ENCODE measurements around the gene FOXF1. TPM values are rescaled to one million over a fixed set of nuclear protein-coding genes. Genes with fewer than 3 reads are reported as not detected.

The FOXF1 gene
- total and polyA plus RNA-seq, 7 donors = 2.5 to 74.2 (median 44.6) TPM

- H3K27ac ChIP-seq = peak overlapping the region; percentile 99 to 100 (median 99)
- intact Hi-C loops (cut with DNase I) = no loop called here
Observed at GRCh38 chr16:86515413-86515776, 5.1 kb downstream of the FOXF1 start.

GRCh38 chr16:86515777-86516622 lies 5.7 kb downstream of the FOXF1 start:
- WGBS, 2 donors = 9 to 16% methylated on average over 64 of the region's 64 CpGs
- peak overlapping the region; percentile 81 to 95 (median 86) for H3K4me3 ChIP-seq

More at GRCh38 chr16:86515413-86515776, 5.1 kb downstream of the FOXF1 start:
- Histone ChIP-seq H3K36me3 (peaks cover 15 to 40% (median 19%) of the 10 kb centered on the region in 4 donors), H3K4me1 (peaks cover 0 to 43% (median 33%) of the 10 kb centered on the region in 4 donors), H3K9me3 (no peaks in the 10 kb centered on the region), H3K27me3 (peaks cover 0 to 3% (median 3%) of the 10 kb centered on the region in 3 donors), H3K4me3 (peak overlapping the region; percentile 81 to 95 (median 86))
- DNase-seq = peak; percentile 75
- WGBS, 2 donors = 16 to 28% methylated on average over 29 of the region's 29 CpGs
- no peak for TF ChIP-seq EP300 (IDR thresholded peaks at IDR 0.05)
- peak; percentile 1 to 31 (median 10) for TF ChIP-seq POLR2AphosphoS5 (IDR thresholded peaks at IDR 0.05)

GRCh38 chr16:86516623-86517003 lies 6.3 kb downstream of the FOXF1 start:
- Histone ChIP-seq H3K36me3 (peaks cover 15 to 40% (median 19%) of the 10 kb centered on the region in 4 donors), H3K4me1 (peaks cover 0 to 45% (median 38%) of the 10 kb centered on the region in 4 donors), H3K27ac (peak overlapping the region; percentile 99 to 100 (median 99)), H3K4me3 (peak overlapping the region; percentile 81 to 95 (median 86)), H3K9me3 (no peaks in the 10 kb centered on the region), H3K27me3 (peaks cover 3 to 5% (median 3%) of the 10 kb centered on the region in 3 donors)
- peak; percentile 77 for DNase-seq
- intact Hi-C loops (cut with DNase I) = loop anchor here (2.0 kb wide), 1 partner anchor 318 kb away; no protein-coding TSS in a partner anchor
- 10 to 16% methylated on average over 29 of the region's 29 CpGs for WGBS, 2 donors
- TF ChIP-seq EP300 (IDR thresholded peaks at IDR 0.05) = no peak
- TF ChIP-seq POLR2A (IDR thresholded peaks at IDR 0.05) = no peak
- peak in 1 of 4 donors; percentile 51 for TF ChIP-seq POLR2AphosphoS5 (IDR thresholded peaks at IDR 0.05)
- peak in 1 of 4 experiments; percentile 10 for TF ChIP-seq CTCF (IDR thresholded peaks at IDR 0.05)

More at GRCh38 chr16:86515777-86516622, 5.7 kb downstream of the FOXF1 start:
- peaks cover 0 to 45% (median 37%) of the 10 kb centered on the region in 4 donors for H3K4me1 ChIP-seq
- H3K9me3 ChIP-seq = no peaks in the 10 kb centered on the region
- H3K27ac ChIP-seq = peak overlapping the region; percentile 99 to 100 (median 99)
- TF ChIP-seq POLR2AphosphoS5 (IDR thresholded peaks at IDR 0.05) (peak; percentile 23 to 53 (median 30)), POLR2A (IDR thresholded peaks at IDR 0.05) (no peak), CTCF (IDR thresholded peaks at IDR 0.05) (no peak)
- intact Hi-C loops (cut with DNase I) = loop anchor here (2.0 kb wide), 1 partner anchor 317 kb away; no protein-coding TSS in a partner anchor
- H3K36me3 ChIP-seq = peaks cover 15 to 40% (median 19%) of the 10 kb centered on the region in 4 donors
- peaks cover 1 to 3% (median 3%) of the 10 kb centered on the region in 3 donors for H3K27me3 ChIP-seq
- no peak for DNase-seq

GRCh38 chr16:86517033-86517432 lies 6.7 kb downstream of the FOXF1 start:
- H3K36me3 ChIP-seq = peaks cover 15 to 39% (median 19%) of the 10 kb centered on the region in 4 donors
- DNase-seq = peak; percentile 83
- H3K9me3 ChIP-seq = no peaks in the 10 kb centered on the region
- H3K27ac ChIP-seq = peak overlapping the region; percentile 99 to 100 (median 99)
- no peak for TF ChIP-seq EP300 (IDR thresholded peaks at IDR 0.05)
- peak; percentile 17 to 69 (median 36) for TF ChIP-seq POLR2AphosphoS5 (IDR thresholded peaks at IDR 0.05)
- no peak for TF ChIP-seq POLR2A (IDR thresholded peaks at IDR 0.05)
- no peak for TF ChIP-seq CTCF (IDR thresholded peaks at IDR 0.05)
- intact Hi-C loops (cut with DNase I) = loop anchor here (2.0 kb wide), 1 partner anchor 318 kb away; no protein-coding TSS in a partner anchor
- H3K27me3 ChIP-seq = peaks cover 3 to 7% (median 3%) of the 10 kb centered on the region in 3 donors
- 39 to 42% methylated on average over 9 of the region's 9 CpGs for WGBS, 2 donors
- peak overlapping the region; percentile 81 to 95 (median 86) for H3K4me3 ChIP-seq
- peaks cover 0 to 45% (median 38%) of the 10 kb centered on the region in 4 donors for H3K4me1 ChIP-seq
